HG03565 (cell line): Measurements from ENCODE around the gene ASTN2.

Experiments
- ATAC-seq: cut with Tn5 transposase; IDR thresholded peaks from one replicate; pipeline ENCODE4 v1.9.1; 2021; ENCODE audit warnings: mild to moderate bottlenecking, moderate library complexity; ENCODE audit not compliant: unreplicated experiment

ASTN2 gene

DNA sequence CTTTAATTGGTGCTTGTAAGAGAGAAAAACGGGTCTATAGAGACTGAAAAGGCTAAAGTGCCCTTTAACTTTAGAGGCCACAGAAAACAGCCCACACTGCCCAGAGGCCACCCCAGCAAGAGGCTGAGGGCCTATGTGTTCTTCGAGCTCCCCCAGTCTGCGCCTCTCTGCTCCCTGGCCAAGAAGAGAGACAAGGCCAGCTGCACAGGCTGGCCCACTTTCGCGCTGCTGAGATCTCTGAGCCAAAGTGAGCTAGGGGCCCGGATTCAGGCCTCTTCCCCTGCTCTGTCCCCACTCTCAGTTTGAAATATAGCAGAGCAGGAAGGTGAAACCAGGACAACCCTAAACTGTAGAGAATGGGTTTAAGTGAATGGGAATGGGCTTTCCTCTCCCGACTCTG is 859.7 kb downstream of the ASTN2 start:
- no peak for ATAC-seq

DNA sequence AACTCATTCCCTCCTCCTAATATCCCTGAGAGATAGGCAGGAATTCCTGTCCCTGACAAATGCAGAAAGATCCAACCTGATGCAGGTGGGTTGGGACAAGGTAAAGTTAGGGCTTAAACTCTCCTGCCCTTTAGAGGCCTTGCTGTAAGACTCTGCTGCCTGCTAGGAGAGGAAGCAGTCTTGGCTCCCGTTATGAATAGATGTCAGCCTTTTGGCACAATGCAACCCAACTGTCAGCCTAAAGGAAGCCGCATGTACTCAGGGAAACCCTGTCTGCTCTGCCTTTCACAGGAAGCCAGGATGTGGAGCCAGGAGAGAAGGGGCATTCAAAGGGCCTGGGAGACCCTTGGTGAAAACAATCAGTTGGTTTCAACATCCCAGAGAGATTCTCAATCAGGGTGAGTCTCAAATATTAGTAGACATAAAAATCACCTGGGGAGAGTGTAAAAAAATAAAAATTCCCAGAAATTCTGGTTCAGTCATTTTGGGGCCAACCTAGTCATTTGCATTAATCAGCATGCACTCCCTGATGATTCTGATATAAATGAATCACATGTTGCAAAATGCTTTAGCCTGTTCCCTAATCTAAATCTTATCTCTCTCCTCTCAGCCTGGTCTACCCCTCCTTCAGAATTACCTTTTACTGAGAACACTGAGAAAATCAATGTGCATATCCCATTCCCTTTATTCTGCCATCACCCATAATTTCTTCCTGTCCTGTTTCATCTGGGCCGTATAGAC is 864.0 kb downstream of the ASTN2 start:
- no peak for ATAC-seq

DNA sequence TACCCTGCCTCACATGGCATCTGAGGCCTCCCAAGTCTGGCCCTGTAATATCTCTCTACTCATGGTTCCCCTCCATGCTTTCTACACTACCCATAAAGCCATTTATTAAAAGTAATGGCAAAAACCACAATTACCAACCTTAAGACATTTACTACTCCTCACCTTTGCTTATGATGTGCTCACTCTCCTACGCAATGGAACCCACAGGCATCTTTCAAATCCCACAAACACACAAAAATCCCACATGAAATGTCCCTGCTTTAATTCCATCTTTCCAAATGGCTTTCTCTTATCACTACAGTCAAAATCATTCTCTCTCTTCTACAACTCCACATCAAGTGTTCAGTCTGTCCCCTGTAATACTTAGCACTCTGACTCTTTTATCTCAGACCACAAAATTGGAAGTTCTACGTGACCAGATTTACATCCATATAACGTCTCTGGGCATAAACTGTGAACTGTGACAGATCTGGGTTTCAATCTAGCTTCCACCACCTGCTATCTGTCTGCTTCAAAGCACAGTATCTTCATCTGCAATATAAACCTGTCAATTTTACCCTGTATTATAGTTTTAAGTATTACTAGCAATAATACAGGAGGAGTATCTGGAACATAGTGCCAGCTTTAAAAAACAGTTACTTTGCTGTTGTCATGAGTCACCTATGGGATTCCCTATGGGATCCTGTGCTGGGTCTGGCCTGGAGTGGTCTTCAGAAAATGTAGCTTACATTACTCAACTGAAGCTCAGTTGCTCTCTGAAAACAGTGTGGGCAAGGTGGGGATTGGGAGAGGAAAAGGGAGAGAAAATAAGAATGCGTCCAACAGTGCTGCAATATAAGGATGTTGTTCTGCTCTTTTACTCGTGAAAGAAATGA is 864.8 kb downstream of the ASTN2 start:
- ATAC-seq = no peak

DNA sequence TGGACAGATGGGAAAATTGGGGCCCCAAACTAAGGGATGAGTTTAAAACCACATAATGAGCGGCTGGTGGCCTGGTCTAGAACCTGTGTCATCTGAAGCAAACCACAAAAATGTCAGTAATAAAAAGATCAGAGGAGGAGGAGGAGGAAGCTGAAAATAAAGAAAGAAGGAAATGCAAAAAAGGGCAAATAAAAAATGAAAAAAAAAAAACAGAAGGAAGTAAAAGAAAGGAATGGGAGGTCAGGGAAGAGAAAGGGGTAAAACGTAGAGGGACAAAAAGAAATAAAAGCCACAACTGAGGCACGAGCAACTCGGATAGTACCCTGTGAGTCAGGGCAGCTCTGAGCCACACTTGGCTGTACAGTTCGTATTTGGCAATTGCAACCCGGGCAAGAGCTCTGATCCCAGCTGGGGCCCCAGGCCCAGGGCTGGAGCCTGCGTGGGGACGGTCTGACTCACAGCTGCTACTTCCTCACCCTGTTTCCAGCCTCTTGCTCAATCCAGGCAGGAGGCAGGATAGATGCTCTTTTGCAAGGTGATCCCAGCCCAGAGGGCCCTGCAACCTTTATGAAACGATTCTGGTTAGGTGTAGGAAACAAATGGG is 865.7 kb downstream of the ASTN2 start:
- no peak for ATAC-seq

DNA sequence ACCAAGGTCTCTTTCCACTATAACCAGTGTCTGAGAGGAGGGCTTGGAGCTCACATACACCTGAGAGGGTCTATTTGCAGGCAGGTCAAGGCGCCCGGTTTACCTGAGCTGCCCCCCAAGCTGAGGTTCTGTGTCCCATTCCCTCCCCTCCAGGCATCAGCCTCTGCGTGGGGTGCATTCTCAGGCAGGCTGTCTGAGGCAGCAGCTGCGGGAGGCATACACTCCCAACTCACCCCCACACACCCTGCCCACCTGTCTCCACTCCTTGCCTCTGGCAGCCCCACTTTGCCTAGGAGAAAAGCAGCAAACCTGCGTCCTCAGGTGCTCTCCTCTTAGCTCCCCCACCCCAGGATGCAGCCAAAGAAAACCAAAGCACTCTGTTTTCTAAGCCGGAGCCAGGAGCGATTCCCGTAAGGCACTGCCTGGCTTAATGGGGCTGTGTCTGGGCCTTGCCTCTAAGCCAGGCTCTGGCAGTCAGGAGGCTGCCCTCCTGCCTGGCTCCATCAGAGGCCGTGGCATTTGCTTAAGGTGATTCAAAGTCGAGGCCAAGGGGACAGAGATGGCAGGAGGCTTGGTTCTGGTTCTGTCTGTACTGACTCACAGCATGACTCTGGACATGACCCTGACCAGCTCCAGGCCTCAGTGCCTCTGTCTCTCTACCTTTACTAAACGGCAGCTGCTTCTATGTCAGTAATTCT is 867.0 kb downstream of the ASTN2 start:
- ATAC-seq = no peak

DNA sequence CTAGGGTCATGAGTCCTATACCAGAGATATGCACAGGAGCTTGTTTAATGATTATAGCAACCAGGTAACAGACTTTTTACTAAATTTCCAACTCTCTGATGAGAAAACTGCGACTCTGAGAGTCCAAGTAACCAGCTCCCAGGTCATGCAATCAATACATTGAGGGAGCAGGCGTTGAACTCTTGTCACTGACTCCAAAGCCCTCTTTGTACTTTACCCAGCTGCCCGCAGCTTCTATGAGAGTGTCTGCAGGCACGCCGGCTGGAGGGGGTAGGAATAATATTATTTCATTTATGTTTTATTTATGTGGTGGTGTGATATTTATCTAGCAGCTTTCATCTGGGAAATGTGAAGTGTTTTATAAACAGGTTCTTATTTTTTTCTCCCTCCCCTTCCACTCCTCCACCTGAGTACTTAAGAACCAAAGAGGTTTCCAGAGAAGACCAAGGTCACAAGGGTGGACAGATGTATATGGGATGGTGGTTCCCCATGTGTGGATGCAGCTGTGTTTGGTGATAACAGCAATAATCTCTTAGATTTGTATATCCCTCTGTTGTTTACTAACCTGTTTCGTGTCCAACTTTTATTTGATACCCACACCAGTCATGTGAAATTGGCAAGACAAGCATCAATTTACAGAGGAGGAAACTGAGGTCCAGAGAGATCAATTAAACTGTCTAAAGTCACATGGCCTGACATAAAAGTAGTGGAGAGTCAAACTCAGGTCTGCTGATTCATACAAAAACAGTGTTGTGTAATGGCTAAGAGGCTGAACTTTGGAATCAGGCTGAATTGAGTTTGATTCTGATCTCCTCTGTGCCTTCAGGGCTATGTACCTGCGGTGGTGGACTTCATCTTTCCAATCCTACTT is 867.9 kb downstream of the ASTN2 start:
- ATAC-seq = no peak

DNA sequence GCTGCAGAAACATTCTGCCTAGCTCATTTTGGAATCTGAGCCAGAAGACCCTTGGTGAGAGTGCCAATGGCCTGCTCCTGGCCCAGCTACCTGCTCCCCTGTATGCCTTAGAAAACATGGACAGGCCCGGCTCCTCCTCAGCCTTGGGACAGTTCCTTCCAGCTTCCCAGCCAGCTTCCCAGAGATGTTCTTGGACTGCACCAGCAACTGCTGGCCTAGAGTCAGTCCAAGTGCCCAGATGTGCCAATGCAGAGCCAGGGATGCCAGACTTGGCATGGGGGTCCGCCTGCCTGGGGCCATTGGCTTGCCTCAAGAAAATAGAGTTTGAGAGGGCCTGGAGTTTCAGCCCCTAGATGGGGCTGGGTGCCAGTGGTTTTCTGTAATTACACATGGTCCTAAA is 870.0 kb downstream of the ASTN2 start:
- no peak for ATAC-seq

DNA sequence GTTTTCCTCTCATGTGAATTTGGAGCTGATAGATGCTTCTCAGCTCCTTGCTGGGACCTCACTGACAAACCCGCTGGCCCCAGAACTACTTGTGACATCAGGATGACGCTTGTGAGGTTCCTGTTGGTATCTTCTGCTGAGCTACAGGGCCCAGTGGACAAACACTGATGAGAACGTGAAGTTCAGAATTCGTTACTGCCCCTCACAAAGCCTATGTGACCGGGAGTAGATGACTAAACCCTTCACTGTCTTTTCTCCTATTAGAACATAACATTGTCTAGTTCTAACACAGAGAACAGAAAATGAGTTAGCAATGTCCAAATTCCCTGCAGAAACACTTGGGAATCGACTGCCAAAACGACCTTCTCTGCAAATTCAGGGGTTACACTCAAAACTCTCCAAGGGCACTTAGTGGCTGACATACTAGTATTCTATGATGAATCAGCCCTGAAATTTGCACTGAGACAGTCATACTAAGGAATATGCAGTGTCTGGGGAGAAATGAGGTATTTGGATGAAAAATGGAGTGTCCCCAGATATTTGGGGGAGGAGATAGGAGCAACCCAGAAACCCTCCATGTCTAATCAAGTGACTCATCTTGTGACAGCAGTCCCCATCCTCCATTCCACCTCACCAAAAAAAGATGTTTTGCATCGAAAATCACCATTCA is 871.0 kb downstream of the ASTN2 start:
- no peak for ATAC-seq

DNA sequence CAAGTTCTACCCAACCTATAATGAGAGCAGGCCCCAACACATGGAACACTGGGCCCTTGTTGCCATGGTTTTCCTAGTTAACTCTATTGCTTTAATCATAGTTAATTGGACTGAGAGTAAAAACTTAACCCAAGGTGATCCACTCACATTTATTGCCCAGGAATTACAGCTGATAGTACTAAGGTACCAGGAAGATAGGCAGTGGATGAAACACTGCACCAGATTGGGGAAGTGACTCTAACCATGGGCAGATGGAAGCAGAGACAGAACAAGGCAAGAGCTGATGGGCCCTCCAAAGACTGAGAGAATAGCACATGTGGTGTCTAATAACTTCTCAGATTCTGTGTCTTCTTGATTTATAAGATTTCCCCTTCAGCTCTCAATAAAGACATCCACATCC is 873.5 kb downstream of the ASTN2 start:
- no peak for ATAC-seq

DNA sequence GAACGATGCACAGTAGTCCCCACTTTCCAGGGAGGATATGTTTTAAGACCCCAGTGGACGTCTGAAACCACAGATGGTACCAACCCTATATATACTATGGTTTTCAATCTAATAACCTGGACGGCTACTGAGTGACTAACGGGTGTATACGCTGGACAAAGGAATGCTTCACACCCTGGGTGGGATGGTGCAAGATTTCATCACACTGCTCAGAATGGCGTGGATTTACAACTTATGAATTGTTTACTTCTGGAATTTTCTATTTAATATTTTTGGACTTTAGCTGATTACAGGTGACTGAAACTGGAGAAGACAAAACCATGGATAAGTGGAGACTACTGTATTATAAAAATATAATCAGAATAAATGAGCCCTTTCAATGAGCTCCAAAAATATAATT is 875.3 kb downstream of the ASTN2 start:
- no peak for ATAC-seq

DNA sequence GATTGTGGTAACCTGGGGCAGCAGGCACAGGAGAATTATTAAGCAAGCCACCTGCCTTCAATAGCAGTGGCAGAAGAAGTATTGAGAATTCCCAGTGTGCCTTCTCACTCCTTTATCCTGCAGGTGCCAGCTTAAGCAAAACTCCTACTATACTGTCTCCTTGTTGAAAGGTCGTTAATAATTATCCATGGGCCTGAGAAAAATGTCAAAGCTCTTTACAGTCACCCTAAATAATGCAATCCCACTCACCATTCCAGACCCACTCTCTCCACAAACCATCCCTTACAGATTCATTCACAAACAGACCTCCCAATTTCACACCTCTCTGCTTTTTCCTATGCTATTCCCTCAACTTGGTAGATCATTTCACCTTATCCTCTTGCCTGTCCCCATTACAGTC is 889.2 kb downstream of the ASTN2 start:
- ATAC-seq = no peak

DNA sequence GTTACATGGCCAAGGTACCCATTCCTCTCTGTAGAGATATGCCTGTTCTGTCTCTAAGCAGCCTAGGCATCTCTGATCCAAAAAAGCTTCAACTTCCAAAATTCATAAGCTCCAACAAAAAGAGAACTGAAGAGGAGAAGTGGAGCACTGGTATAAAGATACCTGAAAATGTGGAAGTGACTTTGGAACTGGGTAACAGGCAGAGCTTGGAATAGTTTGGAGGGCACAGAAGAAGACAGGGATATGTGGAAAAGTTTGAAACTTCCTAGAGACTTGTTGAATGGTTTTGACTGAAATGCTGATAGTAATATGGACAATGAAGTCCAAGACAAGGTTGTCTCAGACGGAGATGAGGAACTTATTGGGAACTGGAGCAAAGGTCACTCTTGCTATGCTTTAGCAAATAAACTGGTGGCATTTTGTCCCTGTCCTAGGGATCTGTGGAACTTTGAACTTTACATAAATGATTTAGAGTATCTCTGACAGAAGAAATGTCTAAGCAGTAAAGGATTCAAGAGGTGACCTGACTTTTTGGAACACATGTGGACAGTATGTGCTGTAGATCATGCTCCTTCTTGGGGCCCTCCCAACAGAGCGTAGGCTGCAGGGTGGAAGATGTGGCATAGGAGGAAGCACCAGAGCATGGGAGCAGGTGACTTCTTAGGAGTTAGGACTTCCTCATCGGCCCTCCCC is 889.9 kb downstream of the ASTN2 start:
- ATAC-seq = no peak

DNA sequence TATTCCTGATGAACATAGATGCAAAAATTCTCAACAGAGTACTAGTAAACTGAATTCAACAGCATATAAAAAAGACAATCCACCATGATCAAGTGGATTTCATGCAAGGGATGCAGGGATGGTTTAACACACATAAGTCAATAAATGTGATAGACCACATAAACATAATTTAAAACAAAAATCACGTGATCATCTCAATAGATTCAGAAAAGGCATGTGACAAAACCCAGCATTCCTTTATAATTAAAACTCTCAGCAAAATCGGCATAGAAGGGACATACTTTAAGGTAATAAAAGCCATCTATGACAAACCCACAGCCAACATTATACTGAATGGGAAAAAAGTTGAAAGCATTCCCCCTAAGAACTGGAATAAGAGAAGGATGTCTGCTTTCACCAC is 894.6 kb downstream of the ASTN2 start:
- ATAC-seq = no peak

DNA sequence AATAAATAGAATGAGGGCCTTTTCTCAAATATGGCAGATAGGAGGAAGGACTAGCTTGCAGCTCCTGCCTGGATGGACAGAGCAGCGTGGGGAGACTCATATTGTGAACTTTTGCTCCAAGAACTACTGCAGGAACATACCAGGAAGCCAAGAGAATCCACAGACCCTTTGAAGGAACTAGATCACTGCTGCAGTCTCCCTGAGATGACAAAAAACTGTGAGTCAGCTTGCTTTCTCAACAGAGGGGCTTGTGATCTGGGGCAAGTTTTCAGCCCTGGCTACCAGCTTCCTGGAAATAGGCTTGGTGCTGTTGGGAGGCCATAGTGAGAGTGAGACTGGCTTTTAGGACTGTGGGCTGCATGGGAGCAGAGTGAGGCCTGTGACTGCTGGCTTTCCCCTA is 898.4 kb downstream of the ASTN2 start:
- no peak for ATAC-seq

DNA sequence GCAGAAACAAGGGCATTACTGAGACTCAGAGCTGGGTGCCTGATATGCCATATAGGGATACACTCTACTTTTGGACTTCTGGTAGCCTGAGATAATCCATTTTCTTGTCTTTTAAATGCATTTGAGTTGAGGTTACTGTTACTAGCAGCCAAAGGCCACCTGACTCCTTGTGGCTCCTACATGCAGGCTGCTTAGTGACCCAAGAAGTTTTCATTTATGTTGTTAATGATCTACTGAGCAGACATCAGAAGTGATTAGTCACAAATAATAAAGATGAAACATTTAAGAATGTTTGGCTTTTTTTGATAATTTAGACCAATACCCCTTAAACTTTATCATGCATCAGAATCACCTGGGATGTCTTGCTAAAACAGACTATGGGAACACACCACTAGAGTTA is 899.3 kb downstream of the ASTN2 start:
- ATAC-seq = no peak

DNA sequence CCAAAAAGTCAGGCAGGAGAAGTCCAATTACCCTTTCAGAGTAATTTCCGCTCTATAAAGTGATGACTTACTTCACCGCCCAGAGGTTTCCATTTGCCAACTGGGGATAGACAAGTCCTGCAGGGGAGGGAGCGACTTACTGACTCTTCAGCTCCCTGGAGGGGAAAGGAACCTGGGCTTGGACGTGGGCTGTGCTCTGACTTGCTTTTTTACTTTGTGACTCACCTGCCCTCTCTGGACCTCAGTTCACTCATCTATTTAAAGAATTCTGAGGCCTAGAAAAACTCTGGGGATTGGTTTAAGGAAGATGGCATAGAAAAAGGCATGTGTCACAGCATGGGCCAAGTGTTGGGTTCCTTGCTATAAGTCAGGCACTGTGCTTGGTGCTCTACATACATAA is 908.2 kb downstream of the ASTN2 start:
- no peak for ATAC-seq

DNA sequence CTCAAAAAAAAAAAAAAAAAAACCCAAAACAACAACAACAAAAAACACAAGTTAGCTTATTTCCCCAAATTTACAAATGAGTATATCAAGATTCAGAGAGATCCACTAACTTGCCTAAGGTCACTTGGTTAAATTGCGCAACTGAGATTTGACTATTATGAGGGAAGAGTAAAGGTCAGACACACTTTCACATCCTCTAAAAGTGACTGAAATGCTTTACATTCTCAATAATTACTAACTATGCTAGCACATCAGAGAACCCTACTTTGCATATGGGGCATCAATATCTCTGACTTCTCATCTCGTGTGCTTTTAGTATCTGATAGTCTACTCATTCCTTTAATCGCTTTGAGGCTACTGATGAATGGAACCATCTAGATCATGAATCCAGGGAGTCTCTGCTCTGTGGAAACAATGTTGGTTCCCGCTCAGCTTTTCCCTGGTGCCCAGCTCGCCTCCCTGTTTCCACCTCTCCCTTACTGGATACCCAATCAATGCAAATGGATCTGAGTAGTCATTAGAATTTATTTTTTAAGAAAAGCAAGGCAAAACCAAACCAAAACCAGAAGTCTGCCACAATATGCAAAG is 909.9 kb downstream of the ASTN2 start:
- peak; percentile 96 for ATAC-seq

DNA sequence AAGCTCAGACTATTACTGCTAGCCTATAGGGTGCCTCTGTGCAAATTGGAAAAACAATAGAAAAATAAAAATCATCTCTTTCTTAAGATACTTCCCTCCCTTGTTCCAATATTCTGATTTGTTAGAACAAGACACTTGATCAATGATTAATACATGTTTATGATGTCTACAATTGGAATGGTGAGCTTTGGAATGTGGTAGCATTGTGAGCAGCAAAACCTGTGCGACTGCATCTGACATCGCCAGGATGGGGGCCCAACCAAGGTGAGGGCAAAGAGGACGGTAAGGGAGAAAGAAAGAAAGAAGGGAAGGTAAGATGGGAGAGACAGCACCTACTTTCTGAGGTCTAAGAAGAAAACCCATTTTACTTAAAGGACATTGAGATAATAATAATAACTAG is 910.8 kb downstream of the ASTN2 start:
- ATAC-seq = no peak

DNA sequence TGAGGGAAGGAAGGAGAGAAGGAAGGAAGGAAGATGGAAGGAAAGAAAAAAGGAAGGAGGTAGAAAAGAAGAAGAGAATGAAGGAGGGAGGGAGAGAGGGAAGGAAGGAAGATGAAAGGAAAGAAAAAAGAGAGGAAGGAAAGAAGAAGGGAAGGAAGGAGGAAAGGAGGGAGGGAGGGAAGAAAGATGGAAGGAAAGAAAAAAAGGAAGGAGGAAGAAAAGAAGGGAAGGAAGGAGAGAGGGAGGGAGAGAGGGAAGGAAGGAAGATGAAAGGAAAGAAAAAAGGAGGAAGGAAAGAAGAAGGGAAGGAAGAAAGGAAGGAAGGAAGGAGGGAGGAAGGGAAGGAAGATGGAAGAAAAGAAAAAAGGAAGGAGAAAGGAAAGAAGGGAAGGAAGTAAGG is 912.1 kb downstream of the ASTN2 start:
- no peak for ATAC-seq
